Measurements from ENCODE around the gene WDR36.

DNA sequence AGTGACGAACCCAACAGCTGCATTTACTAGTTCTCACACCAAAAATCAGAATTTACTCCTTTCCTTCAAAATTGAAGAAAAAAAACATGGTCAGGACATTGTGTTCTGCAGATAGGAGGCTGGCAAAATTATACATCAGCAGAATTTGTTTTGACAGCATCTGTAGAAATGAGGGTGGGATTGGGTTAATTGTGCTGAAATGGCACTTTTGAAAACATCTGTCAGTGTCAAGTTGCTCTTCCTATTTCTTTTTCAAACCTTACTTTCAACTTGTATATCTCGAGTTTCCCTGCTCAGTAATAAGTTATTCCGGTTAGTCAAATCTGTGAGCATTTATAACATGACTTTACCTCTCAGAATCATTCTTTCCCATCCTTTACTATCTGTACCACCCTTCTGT is 19.8 kb downstream of the WDR36 start:
- no peak for TF ChIP-seq POLR2AphosphoS5 (IDR thresholded peaks at IDR 0.05)
- TF ChIP-seq, protein P1, sequence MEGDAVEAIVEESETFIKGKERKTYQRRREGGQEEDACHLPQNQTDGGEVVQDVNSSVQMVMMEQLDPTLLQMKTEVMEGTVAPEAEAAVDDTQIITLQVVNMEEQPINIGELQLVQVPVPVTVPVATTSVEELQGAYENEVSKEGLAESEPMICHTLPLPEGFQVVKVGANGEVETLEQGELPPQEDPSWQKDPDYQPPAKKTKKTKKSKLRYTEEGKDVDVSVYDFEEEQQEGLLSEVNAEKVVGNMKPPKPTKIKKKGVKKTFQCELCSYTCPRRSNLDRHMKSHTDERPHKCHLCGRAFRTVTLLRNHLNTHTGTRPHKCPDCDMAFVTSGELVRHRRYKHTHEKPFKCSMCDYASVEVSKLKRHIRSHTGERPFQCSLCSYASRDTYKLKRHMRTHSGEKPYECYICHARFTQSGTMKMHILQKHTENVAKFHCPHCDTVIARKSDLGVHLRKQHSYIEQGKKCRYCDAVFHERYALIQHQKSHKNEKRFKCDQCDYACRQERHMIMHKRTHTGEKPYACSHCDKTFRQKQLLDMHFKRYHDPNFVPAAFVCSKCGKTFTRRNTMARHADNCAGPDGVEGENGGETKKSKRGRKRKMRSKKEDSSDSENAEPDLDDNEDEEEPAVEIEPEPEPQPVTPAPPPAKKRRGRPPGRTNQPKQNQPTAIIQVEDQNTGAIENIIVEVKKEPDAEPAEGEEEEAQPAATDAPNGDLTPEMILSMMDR (IDR thresholded peaks at IDR 0.05) = no peak

Measured in prostate gland (tissue), 2 donors.